ENCODE measurements around the gene PSMB1. TPM values are rescaled to one million over a fixed set of nuclear protein-coding genes. Genes with fewer than 3 reads are reported as not detected.

PSMB1 gene
- total and polyA plus RNA-seq, 9 of the 15 experiments (the other 6 are each of a cell fraction or from before 2014, with no cell fraction given) = 447 to 2,953 (median 884) TPM

DNA sequence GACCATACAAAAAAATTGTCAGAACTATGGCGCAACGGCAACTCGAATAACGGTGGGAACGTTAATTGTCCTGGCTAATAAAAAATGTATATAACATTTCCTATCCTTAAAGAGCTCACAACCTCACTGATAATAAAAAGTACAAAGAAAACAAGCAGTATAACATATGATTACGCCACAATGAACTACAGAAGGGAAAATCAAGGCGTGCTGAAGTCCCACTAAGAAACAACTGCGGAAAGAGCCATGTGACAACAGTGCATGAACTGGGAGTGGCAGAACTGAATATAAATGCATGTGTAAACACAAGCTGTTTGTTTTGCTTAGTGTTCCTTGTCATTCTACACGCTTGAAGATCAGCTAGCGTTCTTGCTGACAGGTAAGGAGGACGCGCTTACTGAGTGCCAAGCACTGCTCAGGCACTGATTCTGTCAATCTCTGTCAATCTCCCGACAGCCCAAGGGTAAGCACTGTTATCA is 466 bp upstream of the PSMB1 start (continued):
- TF ChIP-seq, protein P1, sequence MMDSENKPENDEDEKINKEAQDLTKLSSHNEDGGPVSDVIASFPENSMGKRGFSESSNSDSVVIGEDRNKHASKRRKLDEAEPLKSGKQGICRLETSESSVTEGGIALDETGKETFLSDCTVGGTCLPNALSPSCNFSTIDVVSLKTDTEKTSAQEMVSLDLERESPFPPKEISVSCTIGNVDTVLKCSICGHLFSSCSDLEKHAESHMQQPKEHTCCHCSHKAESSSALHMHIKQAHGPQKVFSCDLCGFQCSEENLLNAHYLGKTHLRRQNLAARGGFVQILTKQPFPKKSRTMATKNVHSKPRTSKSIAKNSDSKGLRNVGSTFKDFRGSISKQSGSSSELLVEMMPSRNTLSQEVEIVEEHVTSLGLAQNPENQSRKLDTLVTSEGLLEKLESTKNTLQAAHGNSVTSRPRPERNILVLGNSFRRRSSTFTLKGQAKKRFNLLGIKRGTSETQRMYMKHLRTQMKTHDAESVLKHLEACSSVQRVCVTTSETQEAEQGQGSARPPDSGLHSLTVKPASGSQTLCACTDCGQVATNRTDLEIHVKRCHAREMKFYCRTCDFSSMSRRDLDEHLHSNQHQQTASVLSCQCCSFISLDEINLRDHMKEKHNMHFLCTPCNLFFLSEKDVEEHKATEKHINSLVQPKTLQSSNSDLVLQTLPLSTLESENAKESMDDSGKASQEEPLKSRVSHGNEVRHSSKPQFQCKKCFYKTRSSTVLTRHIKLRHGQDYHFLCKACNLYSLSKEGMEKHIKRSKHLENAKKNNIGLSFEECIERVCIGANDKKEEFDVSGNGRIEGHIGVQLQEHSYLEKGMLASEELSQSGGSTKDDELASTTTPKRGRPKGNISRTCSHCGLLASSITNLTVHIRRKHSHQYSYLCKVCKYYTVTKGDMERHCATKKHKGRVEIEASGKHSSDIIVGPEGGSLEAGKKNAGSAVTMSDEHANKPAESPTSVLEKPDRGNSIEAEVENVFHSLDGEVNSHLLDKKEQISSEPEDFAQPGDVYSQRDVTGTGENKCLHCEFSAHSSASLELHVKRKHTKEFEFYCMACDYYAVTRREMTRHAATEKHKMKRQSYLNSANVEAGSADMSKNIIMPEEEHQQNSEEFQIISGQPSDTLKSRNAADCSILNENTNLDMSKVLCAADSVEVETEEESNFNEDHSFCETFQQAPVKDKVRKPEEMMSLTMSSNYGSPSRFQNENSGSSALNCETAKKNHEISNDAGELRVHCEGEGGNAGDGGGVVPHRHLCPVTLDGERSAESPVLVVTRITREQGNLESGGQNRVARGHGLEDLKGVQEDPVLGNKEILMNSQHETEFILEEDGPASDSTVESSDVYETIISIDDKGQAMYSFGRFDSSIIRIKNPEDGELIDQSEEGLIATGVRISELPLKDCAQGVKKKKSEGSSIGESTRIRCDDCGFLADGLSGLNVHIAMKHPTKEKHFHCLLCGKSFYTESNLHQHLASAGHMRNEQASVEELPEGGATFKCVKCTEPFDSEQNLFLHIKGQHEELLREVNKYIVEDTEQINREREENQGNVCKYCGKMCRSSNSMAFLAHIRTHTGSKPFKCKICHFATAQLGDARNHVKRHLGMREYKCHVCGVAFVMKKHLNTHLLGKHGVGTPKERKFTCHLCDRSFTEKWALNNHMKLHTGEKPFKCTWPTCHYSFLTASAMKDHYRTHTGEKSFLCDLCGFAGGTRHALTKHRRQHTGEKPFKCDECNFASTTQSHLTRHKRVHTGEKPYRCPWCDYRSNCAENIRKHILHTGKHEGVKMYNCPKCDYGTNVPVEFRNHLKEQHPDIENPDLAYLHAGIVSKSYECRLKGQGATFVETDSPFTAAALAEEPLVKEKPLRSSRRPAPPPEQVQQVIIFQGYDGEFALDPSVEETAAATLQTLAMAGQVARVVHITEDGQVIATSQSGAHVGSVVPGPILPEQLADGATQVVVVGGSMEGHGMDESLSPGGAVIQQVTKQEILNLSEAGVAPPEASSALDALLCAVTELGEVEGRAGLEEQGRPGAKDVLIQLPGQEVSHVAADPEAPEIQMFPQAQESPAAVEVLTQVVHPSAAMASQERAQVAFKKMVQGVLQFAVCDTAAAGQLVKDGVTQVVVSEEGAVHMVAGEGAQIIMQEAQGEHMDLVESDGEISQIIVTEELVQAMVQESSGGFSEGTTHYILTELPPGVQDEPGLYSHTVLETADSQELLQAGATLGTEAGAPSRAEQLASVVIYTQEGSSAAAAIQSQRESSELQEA (IDR thresholded peaks at IDR 0.05; ENCODE audit: low read depth) = 0 out of 2 replicates have a peak, but pooled peaks have one; percentile 2
- TF ChIP-seq KLF13 (tag; IDR thresholded peaks at IDR 0.05; ENCODE audit: borderline replicate concordance, low read depth) = no peak

Measured in K562 (cell line).